Stimulated activated CD4-positive, alpha-beta T cell treated with anti-CD3 and anti-CD28 coated beads, Interleukin-2, amount 100 ng/mL, for 4 hours (primary cell): Measurements from ENCODE around the gene RNF145.
"Not testable (repeated sequence)": the region's sequence is repeated elsewhere in the genome, so short reads cannot be mapped to it uniquely, and the experiment has no call there.

Experiments used
- DNase-seq: peaks from one replicate; pipeline ENCODE4 v3.0.0-alpha.2; 2020; ENCODE audit warnings: low read depth

Gene RNF145

GRCh38 chr5:159209438-159210209 lies at the start of gene RNF145:
Gene RNF145 (minus strand): TSS chr5:159209553. CDS start chr5:159203617, 5,936 bp downstream.
- DNase-seq, result peak; percentile 98

- no peak for DNase-seq
Measured at GRCh38 chr5:159258361-159258760, 49.0 kb upstream of the RNF145 start.

- no peak for DNase-seq
Measured at GRCh38 chr5:159257629-159258283, 48.4 kb upstream of the RNF145 start.

- DNase-seq, result no peak
Measured at GRCh38 chr5:159257007-159257406, 47.7 kb upstream of the RNF145 start.

GRCh38 chr5:159252195-159252594 lies 42.8 kb upstream of the RNF145 start:
- DNase-seq, result no peak

GRCh38 chr5:159249158-159249557 lies 39.8 kb upstream of the RNF145 start:
- DNase-seq, result no peak

GRCh38 chr5:159244890-159245289 lies 35.5 kb upstream of the RNF145 start:
- DNase-seq, result no peak

GRCh38 chr5:159244163-159244562 lies 34.8 kb upstream of the RNF145 start:
- no peak for DNase-seq

- no peak for DNase-seq
Measured at GRCh38 chr5:159243385-159243784, 34.0 kb upstream of the RNF145 start.

GRCh38 chr5:159242656-159243055 lies 33.3 kb upstream of the RNF145 start:
- no peak for DNase-seq

GRCh38 chr5:159241946-159242552 lies 32.7 kb upstream of the RNF145 start:
- no peak for DNase-seq

- no peak for DNase-seq
Measured at GRCh38 chr5:159240301-159240870, 31.0 kb upstream of the RNF145 start.

GRCh38 chr5:159235871-159236520 lies 26.6 kb upstream of the RNF145 start:
- DNase-seq, result not testable (repeated sequence)

- no peak for DNase-seq
Measured at GRCh38 chr5:159231167-159231566, 21.8 kb upstream of the RNF145 start.

GRCh38 chr5:159230657-159231056 lies 21.3 kb upstream of the RNF145 start:
- no peak for DNase-seq

- DNase-seq, result not testable (repeated sequence)
Measured at GRCh38 chr5:159228097-159228496, 18.7 kb upstream of the RNF145 start.

GRCh38 chr5:159227452-159227851 lies 18.1 kb upstream of the RNF145 start:
- no peak for DNase-seq

GRCh38 chr5:159226451-159226850 lies 17.1 kb upstream of the RNF145 start:
- DNase-seq, result no peak

- no peak for DNase-seq
Measured at GRCh38 chr5:159224471-159224870, 15.1 kb upstream of the RNF145 start.

- DNase-seq, result no peak
Measured at GRCh38 chr5:159223469-159223868, 14.1 kb upstream of the RNF145 start.

GRCh38 chr5:159220206-159220605 lies 10.9 kb upstream of the RNF145 start:
- no peak for DNase-seq

GRCh38 chr5:159218595-159219023 lies 9.3 kb upstream of the RNF145 start:
- DNase-seq, result no peak
